Breast epithelium (tissue), 4 donors: ENCODE data around the gene ARHGEF4. TPM values are rescaled to one million over a fixed set of nuclear protein-coding genes. Genes with fewer than 3 reads are reported as not detected.

Experiments used
- DNase-seq, 2 donors: peaks; one replicate each; pipeline ENCODE4 v3.0.0-alpha.2; 2019; ENCODE audit warnings: low spot score in 2 of 2
- H3K27ac ChIP-seq, 2 donors: fragments of 200-600 bp; sonication (generic) in 1 of 2; one replicate each; pipeline ENCODE4 v1.5.1; 2016 to 2019; ENCODE audit warnings: mild to moderate bottlenecking in 1 of 2
- H3K27me3 ChIP-seq, 2 donors: fragments of 200-600 bp; sonication (generic) in 1 of 2; one replicate each; pipeline versions ENCODE4 v1.5.1 to v1.6.0; 2017 to 2019; ENCODE audit warnings: control low read depth in 1 of 2, mild to moderate bottlenecking in 1 of 2
- H3K36me3 ChIP-seq: fragments of 200-600 bp; one replicate; pipeline ENCODE4 v1.5.1; 2019
- H3K4me1 ChIP-seq, 2 donors: fragments of 200-600 bp; sonication (generic); one replicate each; pipeline ENCODE4 v1.5.1; 2016 to 2019; ENCODE audit warnings: control low read depth in 1 of 2
- H3K4me3 ChIP-seq, 3 donors: fragments of 200-600 bp; sonication (generic); 1 replicate in 2 of 3; 2 replicates in 1 of 3; pipeline ENCODE4 v1.5.1; 2016 to 2019; ENCODE audit warnings: mild to moderate bottlenecking in 3 of 3, moderate library complexity in 2 of 3
- H3K9me3 ChIP-seq, 2 donors: fragments of 200-600 bp; sonication (generic) in 1 of 2; one replicate each; pipeline ENCODE4 v1.5.1; 2016 to 2019; ENCODE audit warnings: control low read depth in 1 of 2
- POLR2A ChIP-seq: fragments of 450-650 bp; IDR thresholded peaks from one replicate; pipeline ENCODE4 v1.6.1; 2016; ENCODE audit warnings: antibody characterized with exemption, mild to moderate bottlenecking, moderate library complexity
- POLR2AphosphoS5 ChIP-seq, 3 donors: sonication (generic); formaldehyde crosslinking; IDR thresholded peaks; one replicate each; pipeline ENCODE4 v1.6.1; 2017; ENCODE audit warnings: antibody characterized with exemption in 3 of 3
- intact Hi-C: fragments of 100-400 bp; cut with DNase I; formaldehyde crosslinking; loops from one replicate; pipeline ENCODE4 v1.15.1; 2023; ENCODE audit warnings: low total_unique reads
- total RNA-seq, 3 donors: library from RNA; depleted of rRNA; stranded (reverse); fragments of >200 nt; gene quantifications; one replicate each; pipeline ENCODE4 v1.1.0, GENCODE V29; 2016
- TF ChIP-seq, protein P1 (sequence below), 3 donors: fragments of 450-650 bp; IDR thresholded peaks; one replicate each; pipeline ENCODE4 v1.5.1; 2016 to 2017; ENCODE audit warnings: antibody characterized with exemption in 3 of 3, mild to moderate bottlenecking in 3 of 3, moderate library complexity in 3 of 3

The ARHGEF4 gene
- total RNA-seq, 3 donors from 2014 or later: 7.5 to 10.1 (median 8.0) TPM

DNA sequence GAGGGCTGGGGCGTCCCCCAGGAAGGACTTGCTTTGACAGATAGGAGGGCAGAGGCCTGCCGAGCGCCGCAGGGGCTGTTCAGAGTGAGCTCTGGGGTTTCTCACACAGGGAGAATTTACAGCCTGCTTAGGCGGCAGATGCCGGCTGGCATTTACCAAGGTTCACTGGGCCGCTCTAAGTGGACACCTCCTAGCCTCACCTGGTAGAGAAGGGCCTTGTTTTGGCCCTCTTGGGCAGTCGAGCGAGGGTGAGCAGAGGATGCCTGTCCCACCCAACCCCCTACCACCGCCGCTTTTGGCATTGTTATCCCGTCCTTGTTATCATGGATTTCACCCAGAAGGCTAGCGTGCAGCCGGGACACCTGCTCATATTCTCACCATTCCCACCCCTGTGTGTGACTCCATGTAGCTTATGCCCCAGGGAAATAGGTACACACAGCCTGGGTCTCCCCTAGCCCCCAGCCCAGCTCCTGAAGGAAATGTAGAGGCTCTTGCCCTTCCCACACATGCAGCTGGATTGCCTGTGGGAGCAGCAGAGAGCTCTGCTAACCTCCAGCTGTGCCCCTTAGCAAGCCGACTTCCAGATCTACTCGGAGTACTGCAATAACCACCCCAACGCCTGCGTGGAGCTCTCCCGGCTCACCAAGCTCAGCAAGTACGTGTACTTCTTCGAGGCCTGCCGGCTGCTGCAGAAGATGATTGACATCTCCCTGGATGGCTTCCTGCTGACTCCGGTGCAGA is 204.1 kb downstream of the ARHGEF4 start:
- intact Hi-C loops: no loop called here
- no peaks in the 10 kb centered on the region for H3K4me1 ChIP-seq
- H3K4me3 ChIP-seq: no peak overlapping the region
- H3K9me3 ChIP-seq: no peaks in the 10 kb centered on the region
- no peaks in the 10 kb centered on the region for H3K36me3 ChIP-seq
- no peak for DNase-seq
- TF ChIP-seq POLR2AphosphoS5 (IDR thresholded peaks at IDR 0.05) (no peak), POLR2A (no peak)
- TF ChIP-seq, protein P1, sequence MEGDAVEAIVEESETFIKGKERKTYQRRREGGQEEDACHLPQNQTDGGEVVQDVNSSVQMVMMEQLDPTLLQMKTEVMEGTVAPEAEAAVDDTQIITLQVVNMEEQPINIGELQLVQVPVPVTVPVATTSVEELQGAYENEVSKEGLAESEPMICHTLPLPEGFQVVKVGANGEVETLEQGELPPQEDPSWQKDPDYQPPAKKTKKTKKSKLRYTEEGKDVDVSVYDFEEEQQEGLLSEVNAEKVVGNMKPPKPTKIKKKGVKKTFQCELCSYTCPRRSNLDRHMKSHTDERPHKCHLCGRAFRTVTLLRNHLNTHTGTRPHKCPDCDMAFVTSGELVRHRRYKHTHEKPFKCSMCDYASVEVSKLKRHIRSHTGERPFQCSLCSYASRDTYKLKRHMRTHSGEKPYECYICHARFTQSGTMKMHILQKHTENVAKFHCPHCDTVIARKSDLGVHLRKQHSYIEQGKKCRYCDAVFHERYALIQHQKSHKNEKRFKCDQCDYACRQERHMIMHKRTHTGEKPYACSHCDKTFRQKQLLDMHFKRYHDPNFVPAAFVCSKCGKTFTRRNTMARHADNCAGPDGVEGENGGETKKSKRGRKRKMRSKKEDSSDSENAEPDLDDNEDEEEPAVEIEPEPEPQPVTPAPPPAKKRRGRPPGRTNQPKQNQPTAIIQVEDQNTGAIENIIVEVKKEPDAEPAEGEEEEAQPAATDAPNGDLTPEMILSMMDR (IDR thresholded peaks at IDR 0.05): no peak
- no peak overlapping the region for H3K27ac ChIP-seq
- H3K27me3 ChIP-seq: no peaks in the 10 kb centered on the region

DNA sequence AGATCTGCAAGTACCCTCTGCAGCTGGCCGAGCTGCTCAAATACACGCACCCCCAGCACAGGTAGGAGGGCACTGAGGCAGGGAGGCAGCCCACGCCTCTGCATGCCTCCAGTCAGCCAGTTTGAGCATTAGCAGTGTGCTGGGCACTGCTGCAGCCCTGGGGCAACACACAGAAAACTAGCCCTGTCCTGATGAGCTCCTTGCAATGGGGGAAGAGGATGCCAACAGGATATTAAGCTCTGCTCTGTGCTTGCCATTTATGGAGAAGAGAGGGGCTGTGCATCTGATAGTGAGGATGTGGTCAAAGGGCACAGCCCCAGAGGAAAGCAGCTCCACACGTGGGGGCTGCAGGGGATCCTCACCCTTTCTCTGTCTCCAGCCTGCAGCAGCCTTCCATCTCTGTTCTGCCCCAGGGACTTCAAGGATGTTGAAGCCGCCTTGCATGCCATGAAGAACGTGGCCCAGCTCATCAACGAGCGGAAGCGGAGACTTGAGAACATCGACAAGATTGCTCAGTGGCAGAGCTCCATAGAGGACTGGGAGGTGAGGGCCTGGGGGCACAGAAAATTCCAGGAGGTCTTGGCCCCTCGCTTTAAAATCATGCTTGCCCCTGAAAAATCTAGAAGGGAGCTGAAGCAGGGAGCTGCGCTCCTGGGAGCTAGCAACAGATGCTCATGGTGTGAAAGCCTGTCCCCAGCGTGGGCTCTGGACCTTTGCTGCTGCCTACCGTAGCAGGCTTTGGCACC is 204.9 kb downstream of the ARHGEF4 start:
- H3K36me3 ChIP-seq: no peaks in the 10 kb centered on the region
- intact Hi-C loops: no loop called here
- H3K27ac ChIP-seq: no peak overlapping the region
- TF ChIP-seq POLR2AphosphoS5 (IDR thresholded peaks at IDR 0.05) (no peak), POLR2A (no peak)
- TF ChIP-seq, protein P1 (IDR thresholded peaks at IDR 0.05): no peak
- no peak overlapping the region for H3K4me3 ChIP-seq
- H3K4me1 ChIP-seq: no peaks in the 10 kb centered on the region
- H3K27me3 ChIP-seq: no peaks in the 10 kb centered on the region
- DNase-seq: no peak
- H3K9me3 ChIP-seq: no peaks in the 10 kb centered on the region

DNA sequence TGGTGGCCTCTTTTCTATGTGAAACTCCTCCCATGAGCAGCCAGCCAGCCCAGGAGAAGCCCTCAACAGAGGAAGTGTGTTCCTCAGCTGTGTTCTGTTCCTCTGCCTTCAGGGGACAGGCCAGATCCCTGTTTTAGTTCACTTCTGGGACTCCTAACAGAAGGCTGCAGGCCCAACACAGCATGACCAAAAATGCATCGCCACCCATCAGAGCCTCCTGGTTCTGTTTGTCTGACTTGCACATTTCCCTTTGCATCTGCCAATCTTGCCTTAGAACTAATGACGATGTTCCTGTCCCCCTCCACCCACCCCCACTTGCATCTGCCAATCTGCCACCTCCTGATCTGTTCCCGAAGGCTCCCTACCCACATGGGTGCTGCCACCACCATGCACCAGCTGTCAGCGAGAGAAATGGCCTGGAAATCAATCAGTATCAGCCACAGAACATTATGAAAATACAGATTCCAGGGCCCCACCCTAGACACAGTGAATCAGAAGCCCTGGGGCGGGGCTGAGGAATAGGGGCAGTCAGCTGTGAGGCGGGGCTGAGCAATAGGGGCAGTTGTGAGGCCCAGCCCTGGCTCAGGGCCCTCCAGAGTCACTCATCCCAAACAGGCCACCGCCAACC is 205.5 kb downstream of the ARHGEF4 start:
- intact Hi-C loops: no loop called here
- no peak for DNase-seq
- H3K36me3 ChIP-seq: no peaks in the 10 kb centered on the region

DNA sequence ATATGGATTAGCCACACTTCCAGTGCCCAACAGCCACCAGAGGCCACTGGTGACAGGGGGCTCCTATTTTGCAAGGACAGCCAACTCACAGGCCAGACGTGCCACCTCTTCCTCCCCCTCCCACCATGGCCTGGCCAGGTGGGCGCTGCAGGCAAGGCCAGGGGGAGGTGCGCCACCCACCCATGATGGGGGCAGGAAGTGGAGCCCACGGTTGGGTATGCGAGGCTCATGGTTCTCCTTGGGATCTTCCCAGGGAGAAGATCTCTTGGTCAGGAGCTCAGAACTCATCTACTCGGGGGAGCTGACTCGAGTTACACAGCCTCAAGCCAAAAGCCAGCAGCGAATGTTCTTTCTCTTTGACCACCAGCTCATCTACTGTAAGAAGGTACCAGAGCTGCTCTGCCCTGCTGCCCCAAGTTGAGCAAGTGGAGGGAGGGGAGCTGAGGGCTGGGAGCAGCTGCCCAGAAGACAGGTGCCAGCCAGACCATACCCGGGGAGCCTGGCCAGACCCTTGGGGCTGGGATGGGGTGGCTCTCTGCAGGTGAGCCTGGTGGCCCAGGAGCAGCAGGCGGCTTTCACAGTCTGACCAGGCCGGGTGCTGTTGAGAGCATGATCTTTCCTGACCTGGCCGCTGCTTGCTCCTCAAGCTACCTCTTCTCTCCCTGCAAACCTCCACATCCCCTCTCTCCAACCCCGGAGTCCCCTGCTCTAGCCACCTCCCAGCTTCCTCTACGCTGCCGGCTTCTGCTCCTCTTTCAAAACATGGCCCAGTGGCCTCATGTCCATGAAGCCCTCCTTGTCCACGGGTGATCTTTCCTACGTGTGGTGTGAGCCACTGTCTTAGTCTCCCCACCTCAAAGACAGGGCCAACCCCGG is 206.7 kb downstream of the ARHGEF4 start:
- no peak overlapping the region for H3K27ac ChIP-seq
- no peaks in the 10 kb centered on the region for H3K36me3 ChIP-seq
- TF ChIP-seq POLR2AphosphoS5 (IDR thresholded peaks at IDR 0.05) (no peak), POLR2A (no peak)
- TF ChIP-seq, protein P1 (IDR thresholded peaks at IDR 0.05): no peak
- H3K9me3 ChIP-seq: no peaks in the 10 kb centered on the region
- DNase-seq: no peak
- no peak overlapping the region for H3K4me3 ChIP-seq
- no peaks in the 10 kb centered on the region for H3K4me1 ChIP-seq
- intact Hi-C loops: no loop called here
- no peaks in the 10 kb centered on the region for H3K27me3 ChIP-seq

More for the DNA sequence above, 205.5 kb downstream of the ARHGEF4 start:
- Histone ChIP-seq H3K4me1 (no peaks in the 10 kb centered on the region), H3K27me3 (no peaks in the 10 kb centered on the region), H3K27ac (no peak overlapping the region), H3K4me3 (no peak overlapping the region), H3K9me3 (no peaks in the 10 kb centered on the region)
- TF ChIP-seq, protein P1 (IDR thresholded peaks at IDR 0.05): no peak
- TF ChIP-seq POLR2AphosphoS5 (IDR thresholded peaks at IDR 0.05) (no peak), POLR2A (no peak)
